GM21381 (cell line): ENCODE measurements around the gene CLN5.

Source experiments
- ATAC-seq: cut with Tn5 transposase; IDR thresholded peaks from one replicate; pipeline ENCODE4 v1.9.1; 2021; ENCODE audit warnings: mild to moderate bottlenecking, moderate library complexity; ENCODE audit not compliant: unreplicated experiment

The CLN5 gene

GRCh38 chr13:77016251-77016812 is 24.5 kb downstream of the CLN5 start:
- no peak for ATAC-seq

- no peak for ATAC-seq
Observed at GRCh38 chr13:77016888-77017623, 25.2 kb downstream of the CLN5 start.

- ATAC-seq: no peak
Observed at GRCh38 chr13:77019756-77020155, 27.9 kb downstream of the CLN5 start.

- ATAC-seq: no peak
Observed at GRCh38 chr13:77022341-77022740, 30.5 kb downstream of the CLN5 start.

- peak; percentile 50 for ATAC-seq
Observed at GRCh38 chr13:77026255-77026860, 34.5 kb downstream of the CLN5 start.

GRCh38 chr13:77026861-77027621 is 35.2 kb downstream of the CLN5 start, which contains the start of gene FBXL3:
Gene FBXL3 (minus strand): TSS chr13:77027159. CDS start chr13:77021860, 5,299 bp downstream.
- peak; percentile 58 for ATAC-seq

GRCh38 chr13:77028202-77028601 is 36.3 kb downstream of the CLN5 start:
- no peak for ATAC-seq

- ATAC-seq: no peak
Observed at GRCh38 chr13:77029436-77029835, 37.6 kb downstream of the CLN5 start.

GRCh38 chr13:77031656-77032243 is 39.9 kb downstream of the CLN5 start:
- no peak for ATAC-seq

GRCh38 chr13:77033717-77034302 is 41.9 kb downstream of the CLN5 start:
- ATAC-seq: no peak

GRCh38 chr13:77034881-77035280 is 43.0 kb downstream of the CLN5 start:
- no peak for ATAC-seq

GRCh38 chr13:77036279-77036678 is 44.4 kb downstream of the CLN5 start:
- no peak for ATAC-seq

GRCh38 chr13:77038907-77039480 is 47.1 kb downstream of the CLN5 start:
- no peak for ATAC-seq

GRCh38 chr13:77040076-77040475 is 48.2 kb downstream of the CLN5 start:
- ATAC-seq: no peak

GRCh38 chr13:77040835-77041234 is 49.0 kb downstream of the CLN5 start:
- ATAC-seq: no peak

GRCh38 chr13:77042566-77043177 is 50.8 kb downstream of the CLN5 start:
- ATAC-seq: no peak

- ATAC-seq: no peak
Observed at GRCh38 chr13:77047649-77048343, 55.9 kb downstream of the CLN5 start.

- ATAC-seq: no peak
Observed at GRCh38 chr13:77048681-77049080, 56.8 kb downstream of the CLN5 start.

- no peak for ATAC-seq
Observed at GRCh38 chr13:77053192-77053591, 61.3 kb downstream of the CLN5 start.
